Measurements from ENCODE around the gene XPNPEP1.

- TF ChIP-seq CTCF (IDR thresholded peaks at IDR 0.05; ENCODE audit: low read depth, low read length, poor library complexity, severe bottlenecking), result no peak
- no peak for TF ChIP-seq EZH2phosphoT487 (IDR thresholded peaks at IDR 0.05; ENCODE audit: borderline replicate concordance, low read length)
Measured at GRCh38 chr10:109911903-109912302, 11.4 kb downstream of the XPNPEP1 start.

Data from DOHH2 (cell line).